Measurements from ENCODE around the gene PRMT3.
"Not testable (repeated sequence)": the region's sequence is repeated elsewhere in the genome, so short reads cannot be mapped to it uniquely, and the experiment has no call there.

PRMT3 gene

DNA sequence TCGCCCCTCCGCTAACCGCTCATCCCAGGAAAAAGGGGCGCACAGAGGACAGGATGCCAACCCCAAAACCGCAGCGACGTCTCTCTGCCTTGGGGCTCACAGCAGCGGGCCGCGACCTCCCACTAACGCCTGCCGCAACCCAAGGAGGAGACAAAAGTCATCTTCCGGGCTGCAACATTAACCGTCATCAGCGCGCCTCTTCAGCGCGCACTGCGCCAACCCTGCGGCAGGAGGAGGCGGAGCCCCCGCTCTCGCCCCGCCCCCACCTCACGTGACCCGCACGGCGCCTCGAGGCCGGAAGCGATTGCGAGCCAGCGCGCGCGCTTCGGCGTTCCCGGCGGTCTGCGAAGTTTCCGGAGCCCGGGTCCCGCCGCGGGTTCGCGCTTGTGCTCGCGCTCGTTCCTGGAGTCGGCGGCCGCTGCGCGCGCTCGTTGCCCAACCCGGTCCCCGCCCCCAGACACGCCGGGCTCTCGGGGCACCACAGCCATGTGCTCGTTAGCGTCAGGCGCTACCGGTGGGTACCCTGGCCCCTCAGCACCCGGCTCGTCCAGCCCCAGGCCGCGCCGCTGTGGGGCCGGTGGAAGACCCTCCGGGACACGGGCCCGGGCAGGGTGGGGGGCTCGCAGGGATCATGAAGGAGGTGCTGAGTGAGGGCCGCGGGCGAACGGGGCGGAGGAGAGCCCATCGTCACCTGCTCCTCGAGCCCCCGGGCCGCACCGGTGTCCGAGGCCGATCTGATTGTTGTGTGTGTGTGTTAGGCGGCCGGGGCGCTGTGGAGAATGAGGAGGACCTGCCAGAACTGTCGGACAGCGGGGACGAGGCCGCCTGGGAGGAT, at the start of gene PRMT3:
PRMT3 (plus strand) TSS at position 456 of the 835 bp plus-strand sequence; CDS start at position 487, 31 bp downstream.
- peak; percentile 97 for DNase-seq

DNA sequence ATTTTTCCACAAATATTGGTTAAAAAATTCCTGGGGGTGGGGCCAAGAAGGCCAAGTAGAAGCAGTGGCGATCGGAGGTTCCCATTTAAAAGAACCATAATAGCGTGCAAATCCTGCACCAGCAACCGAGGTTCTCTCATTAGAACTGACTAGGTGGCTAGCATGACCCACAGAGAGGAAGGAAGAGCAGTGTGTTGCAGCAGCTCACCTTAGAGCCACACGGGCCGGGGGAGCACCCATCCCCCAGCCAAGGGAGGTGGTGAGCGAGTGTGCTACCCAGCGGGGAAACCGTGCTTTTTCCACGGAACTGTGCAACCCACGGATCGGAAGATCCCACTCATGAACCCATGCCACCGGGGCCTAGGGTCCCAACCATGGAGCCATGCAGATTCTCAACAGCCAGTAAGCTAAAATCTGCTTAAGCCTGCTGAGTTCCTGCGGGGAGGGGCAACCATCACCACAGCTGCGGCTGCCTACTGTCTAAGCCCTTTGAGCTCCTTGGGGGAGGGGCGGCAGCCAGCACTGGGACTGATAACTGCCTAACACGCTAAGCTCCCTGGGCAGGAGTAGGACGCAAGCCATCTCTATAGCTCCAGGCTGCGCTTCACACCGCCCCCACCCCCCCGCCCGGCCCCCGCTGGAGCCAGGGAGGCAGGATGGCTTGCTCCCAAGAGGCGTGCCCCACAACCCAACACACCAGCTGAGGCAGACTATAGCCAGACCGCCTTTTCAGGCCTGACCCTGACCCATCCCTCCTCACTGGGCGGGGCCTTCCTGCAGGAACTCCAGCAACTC, 45.0 kb upstream of the PRMT3 start:
- DNase-seq, result no peak

DNA sequence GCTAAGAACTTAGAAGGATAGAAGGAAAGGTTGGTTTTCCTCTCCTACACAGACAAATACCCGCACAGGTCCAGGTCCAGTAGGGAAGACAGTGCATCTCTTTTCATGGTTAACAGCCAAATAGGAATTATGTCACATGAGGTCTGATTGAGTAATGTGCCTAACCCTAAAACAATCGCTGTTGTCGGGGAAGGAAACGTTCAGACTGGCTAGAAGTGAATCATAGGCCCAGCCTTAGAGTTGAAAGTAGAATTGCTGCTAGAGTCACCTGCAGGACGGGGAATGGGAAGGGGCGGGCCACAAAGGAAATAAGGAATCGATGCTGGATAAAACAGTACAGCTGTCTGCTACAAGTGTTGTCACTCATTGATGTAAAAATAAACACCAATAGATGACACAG, 36.4 kb upstream of the PRMT3 start:
- DNase-seq, result no peak

DNA sequence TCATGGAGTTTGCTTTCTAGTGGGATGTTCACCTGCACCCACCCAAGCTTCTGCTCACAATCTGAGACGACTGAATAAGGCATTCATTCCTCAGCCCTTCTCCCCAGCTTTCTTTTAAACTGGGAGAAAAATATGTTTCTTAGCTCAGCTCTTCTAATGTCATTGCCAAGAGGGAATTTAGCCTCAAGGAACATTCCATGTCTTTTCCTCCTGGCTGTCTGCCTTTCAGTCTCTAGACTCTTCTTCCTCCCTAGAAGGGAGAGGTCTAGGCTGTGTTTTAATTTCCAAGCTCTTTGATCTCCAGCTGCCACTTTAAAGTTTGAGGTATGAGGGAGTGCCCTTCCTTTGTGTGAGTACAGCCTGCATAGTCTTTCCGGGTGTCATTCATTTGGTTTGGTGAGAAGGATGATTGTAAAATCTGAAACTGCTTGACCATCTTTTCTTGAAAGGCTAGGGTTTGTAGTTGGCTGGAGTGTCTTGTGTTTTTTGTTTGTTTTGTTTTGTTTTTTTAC, 35.7 kb upstream of the PRMT3 start:
- DNase-seq, result no peak

GRCh38 chr11:20353829-20354434, 33.6 kb upstream of the PRMT3 start:
- peak; percentile 33 for DNase-seq

DNA sequence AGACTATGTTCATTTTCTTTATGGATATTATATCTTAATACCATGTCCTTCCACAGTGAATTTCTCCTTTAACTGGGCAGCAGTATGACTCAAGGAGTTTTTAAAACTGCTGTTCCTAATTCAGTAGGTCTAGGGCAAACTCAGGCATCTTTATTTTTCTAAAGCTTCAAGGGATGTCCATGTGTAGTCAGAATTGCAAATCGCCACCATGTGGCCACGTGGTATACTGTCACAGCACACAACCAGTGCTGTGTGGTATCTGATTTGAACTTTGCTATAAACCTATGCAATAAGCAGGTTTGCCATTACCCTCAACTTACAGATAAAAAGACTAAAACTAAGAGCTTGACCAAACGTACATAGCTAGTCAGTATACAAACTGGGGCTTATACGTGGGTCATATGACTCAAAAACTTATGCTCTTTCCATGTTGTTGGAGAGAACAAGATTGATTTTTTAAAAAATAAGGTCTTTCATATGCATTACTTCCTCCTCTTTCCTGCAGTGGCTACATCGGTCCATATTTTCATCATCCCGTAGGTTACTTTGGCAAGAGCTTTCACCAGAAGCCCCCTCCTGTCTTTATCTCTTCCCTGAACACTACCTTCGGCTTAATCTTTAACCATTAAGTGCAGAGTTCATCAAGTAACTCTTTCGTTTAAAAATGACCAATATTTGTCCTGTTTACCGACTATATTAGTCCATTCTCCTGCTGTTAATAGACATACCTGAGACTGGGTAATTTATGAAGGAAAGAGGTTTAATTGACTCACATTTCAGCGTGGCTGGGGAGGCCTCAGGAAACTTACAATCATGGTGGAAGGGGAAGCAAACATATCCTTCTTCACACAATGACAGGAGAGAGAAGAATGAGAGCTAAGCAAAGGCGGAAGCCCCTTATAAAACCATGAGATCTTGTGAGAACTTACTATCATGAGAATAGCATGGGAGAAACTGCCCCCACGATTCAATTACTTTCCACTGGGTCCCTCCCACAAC, 32.0 kb upstream of the PRMT3 start:
- peak; percentile 24 to 49 for DNase-seq

- DNase-seq, result no peak
These were observed 30.4 kb upstream of the PRMT3 start for GRCh38 chr11:20357150-20357549.

DNA sequence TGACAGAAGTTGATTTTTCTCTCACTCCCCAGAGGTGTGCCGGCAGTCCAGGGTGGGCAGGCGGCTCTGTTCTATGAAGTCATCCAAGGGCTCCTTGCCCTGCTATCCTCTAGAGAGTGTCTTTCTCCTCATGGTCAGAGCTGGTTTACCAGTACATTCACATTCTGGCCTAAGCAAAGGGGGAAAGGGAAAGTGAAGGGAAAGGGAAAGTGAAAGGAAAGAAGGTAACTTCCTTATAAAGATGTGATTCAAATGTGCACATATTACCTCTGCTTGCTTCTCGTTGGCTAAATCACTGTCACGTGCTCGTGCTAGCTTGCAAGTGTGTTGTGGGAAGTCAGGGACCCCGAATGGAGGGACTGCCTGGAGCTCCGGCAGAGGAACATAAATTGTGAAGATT, 26.9 kb upstream of the PRMT3 start:
- DNase-seq, result peak in 1 of 2 donors; percentile 14

GRCh38 chr11:20362481-20362880, 25.0 kb upstream of the PRMT3 start:
- no peak for DNase-seq

- no peak for DNase-seq
These were observed 24.4 kb upstream of the PRMT3 start for GRCh38 chr11:20363149-20363499.

DNA sequence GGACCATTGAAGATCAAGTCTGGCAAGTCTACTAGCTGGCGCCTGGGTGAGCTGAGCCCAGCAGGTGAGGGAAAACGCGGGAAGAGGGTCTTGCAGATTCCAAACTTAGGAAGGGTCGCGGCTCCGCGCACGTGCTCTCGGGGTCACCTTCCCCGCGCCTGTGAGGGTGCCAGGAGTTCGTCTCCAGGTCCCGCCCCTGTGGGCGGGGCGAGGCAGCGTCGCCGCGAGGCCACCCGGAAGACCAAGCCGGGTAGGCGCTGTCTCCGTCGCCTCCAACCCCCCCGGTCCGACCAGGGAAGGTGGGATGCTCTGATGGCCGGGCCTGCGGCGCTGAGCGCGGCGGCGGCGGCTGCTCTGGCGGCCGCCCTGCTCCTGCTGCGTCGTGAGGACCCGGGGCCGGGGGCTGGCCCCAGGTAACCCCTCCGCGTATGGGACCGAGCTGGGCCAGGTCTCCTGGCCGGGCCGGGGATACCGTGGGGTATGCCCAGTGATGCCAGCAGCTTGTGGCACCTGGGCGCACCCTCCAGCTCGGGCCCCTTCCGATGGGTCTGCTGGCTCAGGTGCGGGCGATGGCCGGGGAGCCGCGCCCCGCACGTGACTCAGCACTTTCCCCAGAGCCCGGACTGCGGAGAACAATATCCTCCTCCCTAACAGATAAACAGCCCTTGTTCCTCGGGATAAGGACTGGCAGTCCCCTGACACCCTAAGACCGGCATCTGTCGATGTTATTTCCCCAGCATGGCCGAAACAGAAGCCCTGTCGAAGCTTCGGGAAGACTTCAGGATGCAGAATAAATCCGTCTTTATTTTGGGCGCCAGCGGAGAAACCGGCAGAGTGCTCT, 23.8 kb upstream of the PRMT3 start, which contains the start of gene HTATIP2:
HTATIP2 (plus strand) TSS at position 215 of the 841 bp plus-strand sequence; CDS start at position 739, 524 bp downstream.
- DNase-seq, result peak; percentile 79 to 80

DNA sequence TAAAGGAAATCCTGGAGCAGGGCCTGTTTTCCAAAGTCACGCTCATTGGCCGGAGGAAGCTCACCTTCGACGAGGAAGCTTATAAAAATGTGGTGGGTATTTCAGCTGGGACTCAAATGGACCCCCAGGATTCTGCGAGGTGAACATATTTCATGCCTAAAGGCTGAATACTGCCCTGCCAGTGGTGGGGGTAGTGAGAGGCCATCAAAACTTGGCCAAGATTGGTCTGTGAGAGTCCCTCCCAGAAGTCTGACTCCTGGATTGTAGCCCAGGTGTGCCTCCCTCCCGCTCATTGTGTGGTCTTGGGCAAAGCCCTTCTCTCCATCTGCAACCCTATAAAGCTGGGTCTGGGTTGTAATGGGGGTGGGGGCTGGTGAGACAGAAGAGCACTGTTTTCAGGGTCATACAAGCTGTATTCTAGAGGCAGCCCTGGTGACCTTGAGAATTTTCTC, 23.1 kb upstream of the PRMT3 start:
- DNase-seq, result no peak

GRCh38 chr11:20365465-20365864, 22.1 kb upstream of the PRMT3 start:
- not testable (repeated sequence) for DNase-seq

DNA sequence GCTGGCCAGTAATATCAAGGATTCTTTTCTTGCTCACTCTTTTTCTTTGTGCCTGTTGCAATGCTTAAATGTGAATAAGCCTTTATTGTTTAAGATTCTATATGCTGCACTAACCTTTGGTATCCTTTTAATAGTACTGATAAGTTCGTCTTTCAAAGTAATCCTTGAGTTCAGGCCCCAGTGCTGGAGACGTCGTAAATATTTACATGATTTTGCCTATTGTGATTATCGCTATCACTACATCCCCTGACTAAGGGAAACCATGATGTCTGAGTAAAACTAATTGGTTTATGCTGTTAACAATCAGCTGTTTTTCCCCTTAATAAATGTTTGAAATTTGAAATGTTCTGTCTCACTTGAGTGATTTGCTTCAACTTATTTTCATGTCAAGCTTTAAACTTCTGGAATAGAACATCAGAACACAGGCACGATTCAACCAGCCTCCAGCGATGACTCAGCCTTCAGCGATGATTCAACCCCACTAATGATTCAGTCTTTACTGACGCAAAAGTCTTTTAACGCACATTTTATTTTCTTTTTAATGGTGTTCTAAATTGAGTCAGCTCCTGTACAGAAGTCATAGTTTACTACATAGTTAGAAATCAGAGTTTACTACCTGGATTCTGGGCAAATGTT, 20.1 kb upstream of the PRMT3 start:
- peak; percentile 70 to 77 for DNase-seq

GRCh38 chr11:20368438-20368837, 19.1 kb upstream of the PRMT3 start:
- no peak for DNase-seq

DNA sequence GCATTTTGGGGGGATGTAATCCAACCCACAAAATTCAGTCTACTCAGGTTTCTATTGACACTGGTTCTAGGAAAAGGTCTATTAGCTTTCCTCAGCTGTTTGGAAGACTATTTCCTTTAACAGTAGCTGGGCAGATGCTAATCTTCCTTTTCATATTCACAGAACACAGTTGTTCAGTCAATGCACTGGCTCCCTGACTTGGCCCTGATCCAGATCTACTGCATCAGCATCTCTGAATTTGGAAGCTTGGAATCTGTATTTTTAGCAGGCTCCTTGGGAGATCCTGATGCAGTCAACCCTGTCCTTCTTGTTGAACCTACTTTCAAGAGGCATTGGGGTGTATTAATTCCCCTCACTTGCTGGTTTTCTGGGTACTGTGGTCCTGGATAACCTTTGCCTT, 17.7 kb upstream of the PRMT3 start:
- no peak for DNase-seq

- no peak for DNase-seq
These were observed 15.4 kb upstream of the PRMT3 start for GRCh38 chr11:20372081-20372626.

DNA sequence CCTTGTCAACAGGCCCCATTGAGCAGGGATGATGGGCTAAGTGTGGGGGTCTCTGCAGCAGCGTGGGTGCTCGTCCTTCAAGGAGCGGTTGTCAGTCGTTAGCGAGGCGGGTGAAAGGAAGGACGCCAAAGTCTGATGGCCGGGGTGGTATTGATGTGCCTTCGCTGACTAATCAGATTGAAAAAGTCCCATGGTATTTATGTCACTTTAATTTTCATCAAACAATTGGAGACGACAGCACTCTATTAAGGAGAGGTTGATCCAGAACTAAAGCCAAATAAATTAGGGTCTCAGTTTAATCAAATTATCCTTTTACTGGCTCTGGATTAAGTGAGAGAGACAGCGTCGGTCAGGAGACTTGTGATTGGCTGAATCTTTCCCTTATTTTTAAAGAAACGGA, 14.4 kb upstream of the PRMT3 start:
- no peak for DNase-seq

GRCh38 chr11:20373568-20374209, 13.8 kb upstream of the PRMT3 start:
- DNase-seq, result no peak

Data from stimulated activated CD4-positive, alpha-beta T cell treated with anti-CD3 and anti-CD28 coated beads, Interleukin-2, amount 100 ng/mL, for 24 hours (primary cell).